Measurements from ENCODE around the gene SLC39A6. TPM values are rescaled to one million over a fixed set of nuclear protein-coding genes. Genes with fewer than 3 reads are reported as not detected.

Gene SLC39A6
- total RNA-seq, 1 experiment from 2014 or later: 70.5 TPM

- no peak overlapping the region for H3K4me3 ChIP-seq (replicated peaks in 1 of 2; ENCODE audit: low read depth in 1 of 2, low read length in 2 of 2)
- no peaks in the 10 kb centered on the region for H3K79me2 ChIP-seq (ENCODE audit: insufficient read depth, low read length)
- no peak overlapping the region for H3K9ac ChIP-seq (ENCODE audit: low read length)
- no peak overlapping the region for H2AFZ ChIP-seq (ENCODE audit: low read depth, low read length, poor library complexity, severe bottlenecking)
- ATAC-seq (no peak), DNase-seq (ENCODE audit: low read depth, low spot score) (no peak)
- POLR2A ChIA-PET: no interaction called here
- intact Hi-C loops (cut with micrococcal nuclease): no loop called here
- CTCF ChIA-PET: no interaction called here
- H3K4me1 ChIP-seq (ENCODE audit: control insufficient read depth in 1 of 2, insufficient read depth in 2 of 2, low read length in 2 of 2): no peaks in the 10 kb centered on the region
- TF ChIP-seq CTCF (IDR thresholded peaks at IDR 0.05 in 2 of 3, conservative IDR thresholded peaks at IDR 0.05 in 1 of 3; ENCODE audit: borderline replicate concordance in 1 of 3, insufficient read depth in 1 of 3, low read depth in 2 of 3, low read length in 2 of 3): no peak
- no peak for TF ChIP-seq ATF3 (IDR thresholded peaks at IDR 0.05)
- TF ChIP-seq CEBPB (IDR thresholded peaks at IDR 0.05; ENCODE audit: low read depth): no peak
- H3K4me2 ChIP-seq (ENCODE audit: low read length): no peak overlapping the region
- H3K27ac ChIP-seq (ENCODE audit: low read depth, low read length): no peak overlapping the region
- RAD21 ChIA-PET (ENCODE audit: low non-redundant PET in 1 of 2, low total read pairs in 2 of 2, uncharacterized antibody in 2 of 2, unreplicated experiment in 2 of 2): no interaction called here
- no peaks in the 10 kb centered on the region for H3K36me3 ChIP-seq (ENCODE audit: control insufficient read depth in 1 of 2, insufficient read depth in 2 of 2, low read length in 2 of 2)
- H3K9me2 ChIP-seq (ENCODE audit: insufficient read depth): no peaks in the 10 kb centered on the region
- no TSS peak for BruUV-seq (replicated peaks)
- no peaks in the 10 kb centered on the region for H3K9me3 ChIP-seq (ENCODE audit: control insufficient read depth in 1 of 2, insufficient read depth in 1 of 2, low read depth in 1 of 2, low read length in 2 of 2)
- no peaks in the 10 kb centered on the region for H3K27me3 ChIP-seq (ENCODE audit: insufficient read depth, low read length)
- H4K20me1 ChIP-seq (ENCODE audit: insufficient read depth): no peaks in the 10 kb centered on the region
These were observed 54.7 kb downstream of the SLC39A6 start for GRCh38 chr18:36074435-36074834.

- no peak overlapping the region for H2AFZ ChIP-seq (ENCODE audit: low read depth, low read length, poor library complexity, severe bottlenecking)
- TF ChIP-seq ZFX (IDR thresholded peaks at IDR 0.05) (no peak), YY1 (IDR thresholded peaks at IDR 0.05; ENCODE audit: extremely low read depth, insufficient replicate concordance, low read depth, low read length) (no peak), SIN3A (IDR thresholded peaks at IDR 0.05; ENCODE audit: low read depth) (no peak), CBX3 (IDR thresholded peaks at IDR 0.05; ENCODE audit: low read depth) (no peak), REST (IDR thresholded peaks at IDR 0.05; ENCODE audit: low read depth) (no peak), SRF (IDR thresholded peaks at IDR 0.05; ENCODE audit: low read depth) (no peak), MAX (IDR thresholded peaks at IDR 0.05) (no peak), FOSL1 (IDR thresholded peaks at IDR 0.05; ENCODE audit: low read depth) (no peak), RAD21 (IDR thresholded peaks at IDR 0.05; ENCODE audit: low read depth) (no peak), EZH2 (IDR thresholded peaks at IDR 0.05) (no peak), POLR2A (IDR thresholded peaks at IDR 0.05; ENCODE audit: borderline replicate concordance, extremely low read depth, insufficient read depth, insufficient read length) (no peak), CEBPB (IDR thresholded peaks at IDR 0.05; ENCODE audit: low read depth) (no peak)
- H4K20me1 ChIP-seq (ENCODE audit: insufficient read depth): no peaks in the 10 kb centered on the region
- no peak overlapping the region for H3K4me3 ChIP-seq (replicated peaks in 1 of 2; ENCODE audit: low read depth in 1 of 2, low read length in 2 of 2)
- DNase-seq (ENCODE audit: low read depth, low spot score): no peak
- no peak for ATAC-seq
- BruUV-seq (replicated peaks): no TSS peak
- no peaks in the 10 kb centered on the region for H3K4me1 ChIP-seq (ENCODE audit: control insufficient read depth in 1 of 2, insufficient read depth in 2 of 2, low read length in 2 of 2)
- ChIA-PET CTCF (no interaction called here), POLR2A (no interaction called here), RAD21 (ENCODE audit: low non-redundant PET in 1 of 2, low total read pairs in 2 of 2, uncharacterized antibody in 2 of 2, unreplicated experiment in 2 of 2) (no interaction called here)
- no peak overlapping the region for H3K9ac ChIP-seq (ENCODE audit: low read length)
- no peak overlapping the region for H3K27ac ChIP-seq (ENCODE audit: low read depth, low read length)
- H3K79me2 ChIP-seq (ENCODE audit: insufficient read depth, low read length): no peaks in the 10 kb centered on the region
- H3K4me2 ChIP-seq (ENCODE audit: low read length): no peak overlapping the region
- intact Hi-C loops (cut with micrococcal nuclease): no loop called here
- H3K27me3 ChIP-seq (ENCODE audit: insufficient read depth, low read length): no peaks in the 10 kb centered on the region
- no peaks in the 10 kb centered on the region for H3K9me2 ChIP-seq (ENCODE audit: insufficient read depth)
- H3K9me3 ChIP-seq (ENCODE audit: control insufficient read depth in 1 of 2, insufficient read depth in 1 of 2, low read depth in 1 of 2, low read length in 2 of 2): no peaks in the 10 kb centered on the region
- H3K36me3 ChIP-seq (ENCODE audit: control insufficient read depth in 1 of 2, insufficient read depth in 2 of 2, low read length in 2 of 2): no peaks in the 10 kb centered on the region
These were observed 55.5 kb downstream of the SLC39A6 start for GRCh38 chr18:36073676-36074075.

Data from HCT116 (cell line).